WERI-Rb-1 (cell line): ENCODE measurements around the gene ELMOD1.
"Not testable (repeated sequence)": the region's sequence is repeated elsewhere in the genome, so short reads cannot be mapped to it uniquely, and the experiment has no call there.

Experiments
- DNase-seq: peaks from one replicate; pipeline ENCODE4 v3.0.0-alpha.2; 2020
- H3K27ac ChIP-seq: fragments of 250-450 bp; sonication (Bioruptor Pico); 2 replicates; pipeline ENCODE4 v1.5.1; 2020; ENCODE audit warnings: mild to moderate bottlenecking, moderate library complexity
- H3K27me3 ChIP-seq: fragments of 250-450 bp; sonication (Bioruptor Pico); 2 replicates; pipeline ENCODE4 v1.5.1; 2021; ENCODE audit warnings: mild to moderate bottlenecking, low read depth, moderate library complexity; ENCODE audit not compliant: insufficient read depth, severe bottlenecking
- H3K36me3 ChIP-seq: fragments of 250-450 bp; sonication (Bioruptor Pico); 2 replicates; pipeline ENCODE4 v1.5.1; 2020; ENCODE audit warnings: mild to moderate bottlenecking, moderate library complexity
- H3K4me3 ChIP-seq: 2 replicates; pipeline ENCODE4 v1.5.1; 2011; ENCODE audit warnings: low read depth, mild to moderate bottlenecking, control low read depth, low read length
- H3K9me3 ChIP-seq: fragments of 250-450 bp; sonication (Bioruptor Pico); 2 replicates; pipeline ENCODE4 v1.5.1; 2021; ENCODE audit warnings: mild to moderate bottlenecking, moderate library complexity; ENCODE audit not compliant: severe bottlenecking
- TF ChIP-seq, protein P1 (sequence below): IDR thresholded peaks from 2 replicates; pipeline ENCODE4 v1.5.1; 2011; ENCODE audit warnings: low read depth, mild to moderate bottlenecking, control low read depth, inconsistent platforms, low read length

ELMOD1 gene

DNA sequence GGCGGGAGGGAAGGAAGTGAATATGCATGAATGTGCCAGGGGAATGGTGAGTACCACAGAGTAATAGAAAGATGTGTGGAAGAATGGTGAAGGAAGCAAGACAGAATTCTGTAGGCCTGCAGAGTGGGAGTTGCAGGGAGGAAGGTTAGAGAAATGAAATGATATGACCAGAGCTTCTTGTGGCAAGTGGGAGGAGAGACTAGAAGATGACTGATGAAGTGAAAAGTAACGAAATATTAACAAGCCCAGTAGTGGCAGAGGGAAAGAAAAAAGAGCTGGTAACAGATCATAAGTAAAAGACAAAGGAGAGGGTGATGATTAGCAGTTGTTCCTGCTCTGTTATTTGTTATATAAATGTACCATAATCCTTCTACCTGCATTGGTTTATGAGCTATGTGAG, 24.4 kb upstream of the ELMOD1 start:
- TF ChIP-seq, protein P1, sequence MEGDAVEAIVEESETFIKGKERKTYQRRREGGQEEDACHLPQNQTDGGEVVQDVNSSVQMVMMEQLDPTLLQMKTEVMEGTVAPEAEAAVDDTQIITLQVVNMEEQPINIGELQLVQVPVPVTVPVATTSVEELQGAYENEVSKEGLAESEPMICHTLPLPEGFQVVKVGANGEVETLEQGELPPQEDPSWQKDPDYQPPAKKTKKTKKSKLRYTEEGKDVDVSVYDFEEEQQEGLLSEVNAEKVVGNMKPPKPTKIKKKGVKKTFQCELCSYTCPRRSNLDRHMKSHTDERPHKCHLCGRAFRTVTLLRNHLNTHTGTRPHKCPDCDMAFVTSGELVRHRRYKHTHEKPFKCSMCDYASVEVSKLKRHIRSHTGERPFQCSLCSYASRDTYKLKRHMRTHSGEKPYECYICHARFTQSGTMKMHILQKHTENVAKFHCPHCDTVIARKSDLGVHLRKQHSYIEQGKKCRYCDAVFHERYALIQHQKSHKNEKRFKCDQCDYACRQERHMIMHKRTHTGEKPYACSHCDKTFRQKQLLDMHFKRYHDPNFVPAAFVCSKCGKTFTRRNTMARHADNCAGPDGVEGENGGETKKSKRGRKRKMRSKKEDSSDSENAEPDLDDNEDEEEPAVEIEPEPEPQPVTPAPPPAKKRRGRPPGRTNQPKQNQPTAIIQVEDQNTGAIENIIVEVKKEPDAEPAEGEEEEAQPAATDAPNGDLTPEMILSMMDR: no peak
- no peak overlapping the region for H3K27ac ChIP-seq
- no peaks in the 10 kb centered on the region for H3K36me3 ChIP-seq
- no peak for DNase-seq
- H3K27me3 ChIP-seq: no peaks in the 10 kb centered on the region
- no peak overlapping the region for H3K4me3 ChIP-seq
- no peaks in the 10 kb centered on the region for H3K9me3 ChIP-seq

DNA sequence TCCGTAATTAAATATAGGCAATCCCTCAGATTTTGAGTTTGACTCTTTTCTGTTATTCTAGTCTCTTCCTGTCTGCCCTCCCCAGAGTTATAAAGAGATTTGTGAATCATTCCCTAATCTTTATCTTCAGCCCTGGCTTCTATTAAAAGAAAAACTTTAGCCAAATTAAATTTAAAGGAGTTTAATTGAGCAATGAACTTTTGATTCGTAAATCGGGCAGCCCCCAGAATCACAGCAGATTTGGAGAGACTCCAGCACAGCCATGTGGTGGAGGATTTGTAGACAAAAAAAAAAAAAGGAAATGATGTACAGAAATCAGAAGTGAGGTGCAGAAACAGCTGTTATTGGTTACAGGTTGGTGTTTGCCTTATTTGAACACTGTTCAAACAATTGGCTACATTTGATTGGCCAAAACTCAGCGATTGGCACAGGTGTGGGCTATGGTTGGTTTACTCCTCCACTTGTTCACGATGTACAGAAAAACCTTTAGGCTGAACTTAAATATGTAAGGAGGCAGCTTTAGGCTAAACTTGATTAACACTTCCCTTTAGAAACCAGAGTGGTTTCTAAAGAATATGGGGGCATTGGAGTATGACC, 23.1 kb upstream of the ELMOD1 start:
- TF ChIP-seq, protein P1: no peak
- H3K4me3 ChIP-seq: no peak overlapping the region
- no peaks in the 10 kb centered on the region for H3K36me3 ChIP-seq
- H3K9me3 ChIP-seq: no peaks in the 10 kb centered on the region
- no peak for DNase-seq
- no peaks in the 10 kb centered on the region for H3K27me3 ChIP-seq
- no peak overlapping the region for H3K27ac ChIP-seq

DNA sequence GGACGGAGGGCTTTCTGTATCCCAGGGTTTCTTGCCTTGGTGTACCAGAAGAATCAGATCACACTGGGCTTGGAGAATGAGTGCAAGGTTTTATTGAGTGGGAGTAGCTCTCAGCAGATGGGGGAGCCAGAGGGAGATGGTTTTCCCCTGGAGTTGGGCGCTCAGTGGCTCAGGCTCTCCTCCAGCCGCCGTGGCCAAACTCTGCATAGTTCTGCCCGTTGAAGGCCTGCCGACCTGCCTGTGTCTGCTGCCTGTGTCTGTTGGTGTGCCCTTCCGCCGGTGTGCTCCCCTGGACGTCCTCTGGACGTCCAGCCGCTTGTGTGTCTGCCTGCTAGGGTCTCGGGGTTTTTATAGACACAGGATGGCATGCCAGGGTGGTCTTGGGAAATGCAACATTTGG, 20.9 kb upstream of the ELMOD1 start:
- no peaks in the 10 kb centered on the region for H3K9me3 ChIP-seq
- no peak for DNase-seq
- H3K27me3 ChIP-seq: no peaks in the 10 kb centered on the region
- TF ChIP-seq, protein P1: no peak
- no peak overlapping the region for H3K27ac ChIP-seq
- H3K4me3 ChIP-seq: no peak overlapping the region
- H3K36me3 ChIP-seq: no peaks in the 10 kb centered on the region

DNA sequence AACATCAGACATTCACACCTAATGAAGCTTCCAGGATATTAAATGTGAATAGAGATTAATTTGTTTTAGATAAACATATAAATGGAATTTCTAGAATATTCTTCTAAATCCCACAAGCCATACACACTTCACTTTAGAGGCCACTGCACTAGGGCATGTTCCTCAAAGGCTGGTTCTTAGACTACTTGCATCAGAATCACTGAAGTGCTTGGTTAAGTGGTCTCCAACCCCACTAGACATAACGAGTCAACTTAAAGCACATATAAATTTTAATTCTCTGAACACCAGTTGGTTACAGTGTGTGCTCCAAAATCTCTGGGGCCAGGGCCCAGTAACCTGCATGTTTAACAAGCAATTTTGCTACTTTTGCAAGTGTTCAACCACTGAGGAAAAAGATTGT, 17.5 kb upstream of the ELMOD1 start:
- no peak overlapping the region for H3K4me3 ChIP-seq
- H3K9me3 ChIP-seq: no peaks in the 10 kb centered on the region
- H3K27ac ChIP-seq: no peak overlapping the region
- H3K27me3 ChIP-seq: no peaks in the 10 kb centered on the region
- no peak for DNase-seq
- no peaks in the 10 kb centered on the region for H3K36me3 ChIP-seq
- TF ChIP-seq, protein P1: no peak

DNA sequence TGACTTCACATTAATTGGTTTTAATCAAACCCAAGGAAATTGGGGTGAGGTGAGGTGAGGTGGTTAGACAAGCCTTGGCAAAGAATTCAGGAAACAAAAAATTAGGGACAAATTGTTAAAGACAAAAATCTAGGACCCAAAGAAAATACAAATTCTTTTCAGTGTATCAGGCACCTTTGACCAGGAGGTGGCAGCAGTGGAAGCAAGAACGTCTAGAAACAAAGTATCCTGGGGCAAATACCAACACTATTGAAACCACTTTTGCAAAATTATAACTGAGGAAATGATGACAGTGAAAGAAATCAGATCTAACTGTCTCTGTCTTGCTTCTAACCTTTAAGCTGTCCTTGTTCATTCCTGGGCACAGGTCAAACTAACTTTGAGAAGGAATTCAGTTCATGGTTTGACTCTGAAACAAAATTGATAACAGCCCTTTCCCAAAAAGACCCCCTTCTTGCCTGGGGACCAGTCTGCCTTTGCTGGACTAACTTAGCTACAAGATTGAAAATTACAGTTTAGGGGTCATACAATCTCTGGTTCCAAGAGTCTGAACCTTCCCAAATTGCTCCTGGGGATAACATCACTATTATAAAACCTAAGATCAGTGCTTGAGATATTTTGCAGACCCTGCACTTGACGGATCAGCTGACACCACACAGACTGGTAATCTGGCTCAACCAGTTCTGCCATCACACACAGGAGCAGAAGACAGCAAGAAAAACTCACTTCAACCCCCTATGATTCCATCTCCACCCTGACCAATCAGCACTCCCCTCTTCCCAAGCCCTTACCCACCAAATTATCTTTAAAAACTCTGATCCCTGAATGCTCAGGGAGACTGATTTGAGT, 14.2 kb upstream of the ELMOD1 start:
- H3K9me3 ChIP-seq, H3K27me3 ChIP-seq, H3K4me3 ChIP-seq, H3K27ac ChIP-seq, H3K36me3 ChIP-seq: not testable (repeated sequence)
- DNase-seq: peak; percentile 32
- TF ChIP-seq, protein P1: peak; percentile 53
